ENCODE data around the gene IZUMO4.

Gene IZUMO4

DNA sequence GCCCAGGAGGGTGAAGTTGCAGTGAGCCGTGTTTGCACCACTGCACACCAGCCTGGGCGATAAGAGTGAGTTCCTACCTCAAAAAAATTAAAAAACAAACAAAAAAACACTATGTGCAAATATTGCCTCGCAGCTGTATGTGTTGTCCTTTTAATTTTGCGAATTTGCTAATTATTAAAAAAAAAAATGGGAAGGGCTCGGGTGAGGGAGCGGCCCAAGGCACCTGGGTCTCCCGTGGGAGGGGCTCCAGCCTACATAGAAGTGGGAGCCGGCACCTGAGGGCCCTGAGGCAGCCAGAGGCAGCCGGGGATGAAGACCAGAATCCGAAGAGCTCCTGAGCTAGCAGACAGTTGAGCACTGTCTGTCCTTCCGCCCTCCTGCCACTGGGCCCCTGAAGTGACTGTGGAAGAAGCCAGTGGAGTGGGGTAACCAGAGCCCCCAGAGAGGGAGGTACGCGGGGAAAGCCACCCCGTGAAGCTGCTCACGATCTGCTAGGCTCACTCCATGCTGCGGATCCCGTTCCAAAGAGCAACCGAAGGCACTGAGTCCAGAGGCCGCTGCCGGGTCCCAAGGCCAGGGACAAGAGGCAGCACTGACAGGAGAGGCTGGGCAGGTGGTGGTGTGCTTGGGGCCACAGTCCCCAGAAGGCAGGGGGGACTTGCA, 6.5 kb downstream of the IZUMO4 start:
- in situ Hi-C loops (cut with MboI; ENCODE audit: low sequenced_read_pairs), result no loop called here

DNA sequence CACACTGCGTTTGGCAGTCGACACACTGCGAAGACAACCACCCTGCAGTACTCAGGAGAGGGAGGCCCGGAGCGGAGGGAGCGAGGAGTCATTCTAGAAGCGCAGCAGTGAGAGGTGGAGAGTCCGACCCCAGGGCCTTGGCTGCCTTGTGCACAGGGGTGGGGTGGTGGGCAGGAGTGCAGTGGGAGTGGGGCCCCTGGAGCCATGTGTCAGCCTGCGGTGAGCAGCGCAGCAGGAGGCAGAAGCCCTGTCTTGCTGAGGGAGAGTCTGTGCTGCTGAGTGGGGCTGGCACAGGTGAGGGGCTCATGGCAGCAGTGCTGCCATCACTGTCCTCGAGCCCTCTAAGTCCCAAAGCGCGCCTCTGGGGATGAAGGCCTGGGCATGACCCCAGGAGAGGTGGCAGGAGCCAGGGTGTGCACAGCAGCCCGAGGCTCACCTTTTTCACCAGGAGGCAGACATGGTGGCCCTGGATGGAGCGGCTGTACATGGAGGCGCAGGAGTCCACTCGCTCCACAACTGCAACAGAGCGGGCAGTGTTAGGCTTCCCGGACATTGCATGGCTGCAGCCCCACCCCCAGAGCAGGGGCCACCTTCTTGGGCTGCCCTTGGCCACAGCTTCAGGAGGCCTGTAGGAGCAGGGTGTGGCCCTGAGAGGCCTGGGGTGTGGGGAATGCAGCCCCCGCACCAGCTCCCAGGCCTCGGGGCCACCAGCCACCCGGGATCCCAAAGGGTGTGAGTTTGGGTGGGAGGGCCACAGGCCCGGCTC, 11.7 kb downstream of the IZUMO4 start:
- in situ Hi-C loops (cut with MboI; ENCODE audit: low sequenced_read_pairs), result no loop called here

DNA sequence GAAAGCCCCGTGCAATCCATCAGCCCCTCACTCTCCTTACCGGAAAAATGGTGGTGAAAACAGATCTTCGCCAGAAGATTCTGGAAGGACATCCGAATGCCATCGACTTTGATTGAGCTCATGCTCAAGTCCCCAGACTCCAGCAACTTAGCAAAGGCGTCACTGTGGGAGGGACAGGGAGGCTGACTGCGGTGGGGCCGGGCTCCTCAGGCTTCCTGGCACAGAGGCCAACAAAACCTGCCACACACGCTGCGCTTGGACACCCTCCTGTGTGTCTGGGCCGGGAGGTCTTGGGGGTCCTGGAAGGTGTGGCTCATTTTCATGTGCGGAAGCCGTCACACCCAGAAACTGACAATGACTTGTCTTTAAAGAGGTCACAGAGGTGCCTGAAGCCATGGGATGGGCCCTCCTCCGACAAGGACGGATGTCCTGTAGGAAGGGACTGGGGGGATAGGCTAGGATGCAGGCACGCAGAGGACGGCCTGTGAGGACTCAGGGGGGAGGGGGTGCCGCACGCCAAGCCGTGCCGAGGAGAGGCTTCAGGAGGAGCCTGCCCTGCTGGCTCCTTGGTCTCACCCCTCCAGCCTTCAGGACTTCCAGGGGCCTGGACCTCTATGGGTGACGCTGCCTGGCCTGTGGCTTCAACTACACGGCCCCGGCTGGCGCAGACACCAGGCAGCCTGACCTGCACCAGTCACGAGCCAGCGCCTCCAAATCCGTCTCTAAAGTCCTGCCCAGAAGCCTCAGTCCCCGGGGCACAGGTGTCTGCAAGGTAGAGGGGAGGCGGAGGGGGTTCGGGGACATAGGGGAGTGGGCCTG, 12.5 kb downstream of the IZUMO4 start:
- in situ Hi-C loops (cut with MboI; ENCODE audit: low sequenced_read_pairs), result no loop called here

DNA sequence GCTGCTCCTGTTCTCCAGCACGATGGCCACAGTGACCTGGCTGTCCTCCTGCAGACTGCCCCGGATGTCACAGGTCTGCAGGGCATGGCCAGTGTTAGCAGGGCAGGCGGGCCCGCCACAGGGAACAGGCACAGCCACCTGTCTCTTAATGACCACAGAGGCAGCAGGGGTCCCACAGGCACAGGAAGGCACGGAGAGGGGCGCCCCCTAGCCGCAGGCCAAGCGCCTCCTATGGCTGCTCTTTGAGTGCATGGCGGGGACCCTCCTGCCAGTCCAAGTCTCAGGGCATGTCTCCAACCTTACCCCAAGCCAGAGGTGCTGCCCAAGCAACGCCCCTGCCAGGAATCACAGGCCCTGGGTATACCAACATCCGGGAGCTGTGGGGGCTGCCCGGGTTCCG, 14.1 kb downstream of the IZUMO4 start:
- in situ Hi-C loops (cut with MboI; ENCODE audit: low sequenced_read_pairs), result no loop called here

DNA sequence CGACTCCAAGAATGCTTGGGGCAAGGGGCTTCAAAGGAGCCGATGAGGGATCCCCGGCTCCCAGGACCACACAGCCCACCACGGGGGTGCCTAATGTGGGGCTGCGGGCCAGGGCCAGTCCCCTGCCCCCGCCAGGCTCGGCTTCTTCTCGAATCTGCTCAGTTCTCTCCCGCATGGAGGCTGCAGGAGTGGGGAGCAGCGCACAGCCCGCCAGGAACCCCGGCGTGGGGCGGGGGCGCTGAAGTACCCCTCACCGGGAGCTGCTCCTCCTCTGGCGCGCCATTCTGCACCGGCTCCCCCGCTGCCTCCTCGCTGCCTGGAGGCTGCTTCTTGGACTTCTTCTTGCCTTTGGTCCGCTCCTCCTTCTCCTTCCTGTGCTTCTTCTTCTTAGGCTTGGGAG, 14.7 kb downstream of the IZUMO4 start:
- in situ Hi-C loops (cut with MboI; ENCODE audit: low sequenced_read_pairs), result no loop called here

DNA sequence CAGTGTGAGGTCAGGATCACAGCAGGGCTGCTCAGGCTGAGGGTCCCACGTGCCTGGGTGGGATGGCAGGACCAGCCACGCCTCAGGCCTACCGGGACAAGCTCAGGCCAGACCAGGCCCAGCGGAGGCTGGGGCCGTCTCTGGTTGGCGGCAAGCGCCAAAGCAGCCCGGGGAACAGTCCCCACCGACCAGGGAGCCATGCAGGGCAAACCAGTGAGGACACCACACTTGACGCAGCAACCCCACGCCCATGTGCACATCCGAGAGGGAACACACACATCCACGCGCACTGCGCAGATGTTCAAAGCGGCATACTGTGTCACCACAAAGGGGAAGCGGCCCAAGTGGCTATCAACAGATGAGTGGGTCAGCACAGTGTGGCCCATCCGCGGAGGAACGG, 15.2 kb downstream of the IZUMO4 start:
- in situ Hi-C loops (cut with MboI; ENCODE audit: low sequenced_read_pairs), result no loop called here

DNA sequence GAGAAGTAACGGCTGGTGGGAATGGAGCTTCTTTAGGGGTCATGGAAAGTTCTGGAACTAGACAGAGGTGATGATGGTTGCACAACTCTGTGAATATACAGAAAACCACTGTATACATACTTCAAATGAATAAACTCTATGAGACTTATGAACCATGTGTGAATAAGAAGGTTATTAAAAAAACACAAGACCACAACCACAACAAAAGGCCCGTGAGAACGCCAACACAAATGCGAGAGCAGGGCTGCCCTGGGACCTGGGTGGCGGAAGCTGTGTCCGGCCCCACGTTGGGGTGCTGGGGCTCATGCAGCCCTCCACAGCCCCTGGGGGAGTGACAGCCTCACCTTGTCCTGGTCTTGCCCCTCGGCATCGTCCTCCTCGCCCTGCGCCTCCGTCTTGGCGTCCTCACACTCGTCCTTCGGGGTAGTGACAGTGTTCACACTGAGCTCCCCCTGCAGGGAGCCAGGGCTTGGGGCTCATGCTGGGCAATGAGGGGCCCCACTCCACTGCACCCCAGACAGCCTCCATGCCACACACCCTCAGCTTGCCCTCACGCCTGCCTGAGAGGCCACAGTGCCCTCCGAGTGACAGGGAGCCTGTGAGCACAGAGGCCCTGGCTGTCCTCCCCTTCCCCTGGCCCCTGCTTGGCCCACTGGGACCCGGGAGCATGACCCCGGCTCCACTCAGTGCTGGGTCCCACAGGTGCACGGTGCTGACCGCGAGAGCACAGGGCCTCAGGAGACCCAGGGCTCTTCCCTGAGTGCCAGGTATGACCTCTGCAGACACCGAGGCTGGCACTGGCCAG, 16.0 kb downstream of the IZUMO4 start:
- in situ Hi-C loops (cut with MboI; ENCODE audit: low sequenced_read_pairs), result no loop called here

DNA sequence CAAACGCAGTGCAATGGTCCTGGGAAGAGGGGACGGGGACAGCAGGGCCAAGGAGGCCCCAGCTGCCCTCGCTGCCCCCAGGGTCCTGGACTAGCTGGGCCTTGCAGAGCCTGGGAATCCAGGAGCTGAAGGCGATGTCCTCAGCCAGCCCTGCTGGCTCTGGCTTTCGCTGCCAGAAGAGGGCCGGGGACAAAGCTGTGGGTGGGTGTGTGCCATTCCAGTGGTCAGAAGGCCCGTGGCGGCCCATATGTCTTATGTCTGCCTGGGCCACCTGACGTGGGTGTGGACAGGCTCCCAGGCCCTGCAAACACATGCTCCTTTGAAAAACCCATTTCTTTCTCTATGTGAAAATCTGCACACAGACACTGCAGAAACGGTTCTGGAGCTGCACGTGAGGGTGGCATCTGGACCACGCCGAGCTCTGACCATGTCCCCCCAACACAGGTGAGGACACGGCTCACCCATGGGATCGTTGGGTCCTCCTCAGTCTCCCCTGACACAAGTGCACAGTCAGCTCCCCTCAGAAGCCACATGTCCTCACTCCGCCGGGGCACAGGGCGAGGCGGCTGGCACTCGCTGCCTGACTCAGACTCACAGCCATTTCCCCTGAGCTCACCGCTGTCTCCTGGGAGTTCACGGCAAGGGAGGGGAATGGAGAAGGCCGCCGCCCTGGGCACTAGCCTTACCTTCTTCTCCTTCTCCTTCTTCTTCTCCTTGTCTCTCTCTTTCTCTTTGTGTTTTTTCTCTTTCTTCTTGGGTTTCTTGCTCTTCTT, 16.9 kb downstream of the IZUMO4 start:
- in situ Hi-C loops (cut with MboI; ENCODE audit: low sequenced_read_pairs), result no loop called here

DNA sequence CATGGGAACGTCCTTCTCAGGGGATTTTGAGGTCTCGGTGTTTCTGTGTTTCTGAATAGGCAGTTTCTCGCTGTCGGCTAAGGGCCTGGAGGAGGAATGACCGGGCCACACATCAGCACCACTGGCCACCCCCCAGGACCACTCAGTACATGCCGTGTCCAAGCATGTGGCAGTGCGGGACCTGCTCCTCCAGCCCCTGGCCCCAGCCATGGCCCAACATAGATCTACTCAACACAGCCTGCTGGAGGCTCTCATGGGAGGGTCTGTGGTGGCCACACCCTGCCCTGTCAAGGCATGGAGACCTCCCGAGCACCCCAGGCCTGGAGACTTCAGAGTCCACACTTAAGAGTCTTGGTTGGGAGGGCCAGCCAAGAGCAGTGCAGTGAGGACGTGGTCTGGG, 17.5 kb downstream of the IZUMO4 start:
- in situ Hi-C loops (cut with MboI; ENCODE audit: low sequenced_read_pairs), result no loop called here

DNA sequence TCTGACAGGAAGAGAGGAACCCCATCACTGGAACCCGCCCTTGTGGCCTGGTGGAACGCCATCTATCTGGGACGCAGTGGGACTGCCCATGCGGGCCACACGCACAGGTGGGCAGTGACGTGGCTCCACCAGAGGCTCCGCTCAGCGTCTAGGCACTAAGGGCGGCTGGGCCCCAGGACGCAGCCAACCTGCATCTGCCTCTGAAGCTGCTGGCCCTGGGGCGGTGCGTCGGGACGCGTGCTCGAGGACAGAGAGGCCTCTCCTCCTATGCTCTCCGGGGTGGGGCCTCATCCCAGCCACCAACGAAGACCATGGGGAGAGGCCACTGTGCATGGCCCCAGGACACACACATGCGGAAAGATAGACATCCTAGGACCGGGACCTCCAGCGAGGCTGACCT, 18.1 kb downstream of the IZUMO4 start:
- in situ Hi-C loops (cut with MboI; ENCODE audit: low sequenced_read_pairs), result no loop called here

DNA sequence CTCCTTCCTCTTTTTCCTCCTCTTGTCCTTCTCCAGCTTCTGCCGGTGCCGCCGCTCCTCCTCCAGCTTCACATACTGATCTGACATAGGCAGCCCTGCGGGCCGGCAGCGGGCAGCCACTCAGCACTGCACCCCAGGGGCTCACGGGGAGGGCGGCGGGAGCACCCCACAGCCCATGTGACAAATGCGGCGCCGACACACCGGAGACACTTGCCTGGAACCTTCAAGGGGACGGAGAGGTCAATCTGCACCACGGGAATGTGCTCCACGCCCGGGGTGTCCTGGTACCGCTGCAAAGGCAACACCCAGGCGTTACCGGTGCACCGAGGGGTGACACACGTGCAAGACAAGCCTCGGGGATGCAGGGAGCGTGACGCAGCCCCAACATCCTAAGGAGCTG, 18.6 kb downstream of the IZUMO4 start:
- in situ Hi-C loops (cut with MboI; ENCODE audit: low sequenced_read_pairs), result no loop called here

DNA sequence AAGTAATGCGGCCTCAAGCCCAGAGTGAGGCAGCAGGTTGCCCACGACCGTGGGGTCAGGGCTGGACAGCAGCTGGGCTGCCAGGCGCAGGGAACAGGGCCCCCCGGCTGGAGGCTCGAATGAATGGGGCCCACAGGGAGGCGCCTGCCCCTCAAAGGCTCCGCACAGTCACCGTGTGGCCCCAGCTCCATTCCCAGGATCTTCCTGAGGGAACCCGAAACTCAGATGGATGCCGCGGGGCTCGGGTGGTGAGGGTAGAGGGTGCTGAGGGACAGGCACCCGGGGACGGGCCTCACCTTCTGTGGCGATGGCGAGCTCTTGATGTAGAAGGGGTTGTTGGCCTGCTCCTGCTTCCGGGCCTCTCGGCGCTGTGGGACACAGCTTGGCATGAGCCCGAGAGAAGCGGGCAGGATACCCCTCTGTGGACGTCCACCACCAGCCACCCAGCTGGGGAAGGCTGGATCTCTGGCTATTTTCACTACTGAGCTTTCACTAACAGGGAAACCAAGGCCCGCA, 19.3 kb downstream of the IZUMO4 start:
- in situ Hi-C loops (cut with MboI; ENCODE audit: low sequenced_read_pairs), result no loop called here

DNA sequence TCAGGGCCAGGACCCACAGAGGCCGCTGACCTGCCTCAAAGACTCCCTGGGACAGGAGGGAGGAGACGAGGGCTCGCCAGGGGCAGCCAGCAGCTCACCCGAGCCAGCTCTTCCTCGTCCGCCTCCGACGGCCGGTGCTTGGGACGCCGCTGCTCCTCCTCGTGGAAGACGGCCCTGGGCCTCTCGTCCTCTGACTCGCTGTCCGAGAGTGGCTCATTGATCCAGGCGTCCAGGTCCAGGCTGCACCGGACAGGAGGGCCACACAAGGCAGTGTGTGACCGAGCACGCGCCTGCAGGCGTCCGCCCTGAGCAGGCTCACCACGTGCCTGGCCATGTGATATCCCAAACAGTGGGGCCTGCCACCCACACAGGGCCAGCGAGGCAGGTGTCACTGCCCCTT, 19.8 kb downstream of the IZUMO4 start:
- in situ Hi-C loops (cut with MboI; ENCODE audit: low sequenced_read_pairs), result no loop called here

DNA sequence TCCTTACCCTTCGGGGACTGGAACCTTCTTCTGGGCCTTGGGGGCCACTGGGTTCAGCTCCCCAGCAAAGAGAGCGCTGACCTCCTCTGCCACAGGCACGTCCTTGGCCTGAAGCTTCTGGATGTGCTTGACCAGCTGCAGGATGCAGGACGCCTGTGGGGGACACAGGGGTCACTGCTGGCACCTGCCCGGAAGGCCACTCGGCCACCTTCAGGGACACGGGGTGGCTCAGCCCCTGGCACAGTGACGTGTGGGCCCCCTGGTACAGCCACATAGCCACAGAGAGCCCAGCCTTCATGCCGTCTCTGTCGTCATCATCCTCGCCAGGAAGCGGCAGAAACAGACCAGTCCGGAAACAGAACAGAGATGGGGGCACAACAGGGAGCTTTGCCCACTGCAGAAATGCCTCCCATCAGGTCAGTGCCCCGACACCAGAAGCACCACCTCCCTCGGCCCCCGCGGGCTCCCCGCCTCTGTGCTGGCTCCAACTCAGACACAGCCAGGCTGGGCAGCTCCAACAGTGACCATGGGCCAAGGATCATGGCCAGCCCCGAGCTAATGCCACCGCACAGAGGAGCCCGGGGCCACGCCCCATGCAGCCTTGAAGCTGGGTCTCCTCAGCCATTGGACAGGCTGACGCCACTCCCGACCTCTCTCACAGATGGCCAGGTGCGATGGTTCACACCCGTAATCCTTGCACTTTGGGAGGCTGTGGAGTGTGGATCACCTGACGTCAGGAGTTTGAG, 20.7 kb downstream of the IZUMO4 start:
- in situ Hi-C loops (cut with MboI; ENCODE audit: low sequenced_read_pairs), result no loop called here

DNA sequence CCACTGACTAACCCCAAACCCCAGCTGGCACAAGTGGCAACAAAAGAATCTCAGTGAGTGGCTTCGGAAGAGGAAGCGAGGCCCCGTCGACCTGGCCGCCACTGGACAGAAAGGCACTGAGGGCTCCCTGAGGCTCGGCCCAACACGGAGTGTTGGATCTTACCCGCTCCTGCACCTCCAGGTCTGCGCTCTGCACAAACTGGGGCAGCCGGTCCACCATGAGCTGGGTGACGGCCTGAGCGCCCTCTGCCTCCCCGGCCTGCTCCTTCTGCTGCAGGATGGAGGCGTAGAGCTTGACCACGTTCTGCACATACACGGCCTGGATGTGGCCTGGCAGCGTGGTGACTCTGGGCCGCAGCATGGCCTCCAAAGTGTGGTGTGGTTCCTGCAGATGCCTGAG, 21.7 kb downstream of the IZUMO4 start:
- in situ Hi-C loops (cut with MboI; ENCODE audit: low sequenced_read_pairs), result no loop called here

DNA sequence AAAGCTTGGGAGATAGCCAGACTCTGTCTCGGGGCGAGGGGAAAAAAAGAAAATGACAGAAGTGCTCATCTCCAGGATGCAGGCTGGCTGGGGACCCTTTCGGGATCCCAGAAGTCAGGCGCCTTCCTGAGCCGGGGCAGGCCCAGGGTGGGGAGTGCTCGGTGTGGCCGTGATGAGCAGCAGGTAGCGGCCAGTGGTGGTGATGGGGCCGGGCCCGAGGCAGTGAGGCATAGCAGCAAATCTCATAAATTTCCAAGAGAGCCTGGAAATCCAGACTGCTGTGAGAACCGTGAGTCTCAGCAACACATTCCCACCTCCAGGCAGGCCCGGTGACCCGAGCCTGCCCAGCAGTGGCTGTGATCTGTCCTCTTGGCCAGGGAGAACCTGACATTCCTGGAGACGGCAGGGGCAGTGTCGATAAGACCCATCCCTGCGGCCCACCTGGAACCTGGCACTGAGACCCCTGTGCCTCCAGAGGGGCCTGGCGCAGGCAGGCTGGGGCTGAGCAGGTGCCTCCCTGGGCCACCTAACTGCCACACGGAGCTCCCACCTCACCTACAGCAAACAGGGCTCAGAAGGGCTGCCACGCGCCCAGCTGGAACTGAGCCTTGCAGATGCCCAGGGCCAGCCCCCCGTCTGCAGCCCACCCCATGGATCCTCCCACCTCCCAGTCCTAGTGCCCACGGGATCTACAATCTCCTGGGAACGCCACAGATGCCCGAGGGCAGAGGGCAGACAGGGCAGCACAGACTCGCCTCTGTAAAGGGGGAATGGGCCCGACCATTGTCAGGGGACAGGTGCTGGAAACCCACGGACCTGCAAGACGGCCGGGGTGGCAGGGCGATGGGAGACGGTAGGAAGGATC, 23.4 kb downstream of the IZUMO4 start:
- in situ Hi-C loops (cut with MboI; ENCODE audit: low sequenced_read_pairs), result no loop called here

DNA sequence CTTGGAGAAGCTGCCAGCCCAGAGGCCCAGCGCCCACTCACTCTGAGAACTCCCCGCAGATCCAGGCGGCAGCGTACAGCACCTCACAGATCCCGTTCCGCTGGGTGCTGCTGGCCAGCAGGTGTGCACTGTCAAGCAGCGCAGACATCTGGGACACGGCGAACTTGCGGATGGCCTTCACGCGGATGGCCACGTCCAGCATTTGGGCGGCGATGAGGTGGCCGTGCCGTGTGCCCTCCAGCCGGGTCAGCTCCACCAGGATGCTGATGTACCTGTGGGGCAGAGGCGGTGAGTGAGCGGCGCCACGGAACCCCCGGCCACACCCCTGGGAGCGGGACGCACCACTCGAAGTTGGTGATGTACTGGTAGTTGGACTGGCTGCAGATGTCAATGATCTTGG, 24.1 kb downstream of the IZUMO4 start:
- in situ Hi-C loops (cut with MboI; ENCODE audit: low sequenced_read_pairs), result no loop called here

DNA sequence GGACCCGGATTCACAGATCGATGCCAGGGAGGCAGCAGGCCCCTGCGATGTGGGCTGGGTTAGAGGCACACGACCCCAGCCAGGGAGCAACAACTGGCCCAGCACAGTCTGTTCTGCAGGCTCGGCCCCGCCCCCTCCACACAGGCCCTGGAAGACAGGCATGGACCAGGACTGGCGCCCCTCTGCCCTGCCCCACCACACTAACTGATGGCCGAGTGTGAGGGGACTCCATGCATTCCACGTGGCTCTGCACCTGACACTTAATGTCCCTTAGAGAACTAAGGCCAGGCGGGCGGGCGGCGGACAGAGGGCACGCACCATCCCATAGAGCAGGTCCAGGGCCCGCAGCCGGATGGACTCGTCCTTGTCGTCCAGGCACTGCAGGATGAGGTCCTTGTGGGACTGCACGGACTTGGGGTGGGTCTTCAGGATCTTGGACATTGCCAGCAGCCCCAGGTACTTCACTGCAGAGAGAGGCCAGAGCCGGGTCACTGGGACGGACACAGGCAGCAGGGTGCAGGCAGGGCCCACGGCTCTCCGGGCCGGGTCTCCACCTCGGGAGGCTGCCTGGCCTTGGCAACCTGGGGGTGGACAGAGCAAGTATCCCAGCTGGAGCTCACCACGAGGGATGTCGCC, 24.8 kb downstream of the IZUMO4 start:
- in situ Hi-C loops (cut with MboI; ENCODE audit: low sequenced_read_pairs), result no loop called here

Measured in HL-60/S4 treated with retinoic acid at 250 ng/mL for 4 days and 3 days (cell line).